ENCODE measurements around the gene MCM6.
"Not testable (repeated sequence)": the region's sequence is repeated elsewhere in the genome, so short reads cannot be mapped to it uniquely, and the experiment has no call there.

The MCM6 gene

DNA sequence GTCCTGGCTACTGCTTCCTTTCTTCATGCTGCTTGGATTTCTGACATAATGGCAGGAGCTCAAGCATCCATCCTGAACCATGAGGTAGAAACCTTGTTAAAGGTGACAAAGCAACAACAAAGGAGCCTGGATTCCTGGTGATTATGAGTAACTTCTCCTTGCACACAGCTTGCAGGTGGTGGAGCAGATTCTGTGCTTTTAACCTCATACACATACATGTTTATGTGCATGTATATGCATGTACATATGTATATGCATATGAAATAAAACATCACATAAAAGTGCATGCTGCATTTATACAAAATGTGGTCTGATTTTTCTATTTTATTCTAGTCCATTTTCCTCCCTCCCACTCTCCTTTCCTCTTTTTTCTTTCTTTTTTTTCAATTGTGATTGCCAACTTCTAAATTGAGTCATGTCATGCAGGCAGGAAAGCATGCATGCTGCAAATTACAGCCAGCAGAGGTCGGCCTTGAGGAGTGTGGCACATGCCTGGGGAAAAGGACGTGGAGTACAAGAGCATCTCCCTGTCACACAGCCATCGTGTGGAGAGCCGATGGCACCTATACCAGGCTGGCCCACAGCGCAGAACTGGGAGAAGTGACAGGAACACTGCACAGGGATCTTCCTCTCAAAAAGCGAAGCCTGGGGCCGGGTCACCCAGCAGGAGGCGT, 57.2 kb downstream of the MCM6 start:
- no peak for DNase-seq

DNA sequence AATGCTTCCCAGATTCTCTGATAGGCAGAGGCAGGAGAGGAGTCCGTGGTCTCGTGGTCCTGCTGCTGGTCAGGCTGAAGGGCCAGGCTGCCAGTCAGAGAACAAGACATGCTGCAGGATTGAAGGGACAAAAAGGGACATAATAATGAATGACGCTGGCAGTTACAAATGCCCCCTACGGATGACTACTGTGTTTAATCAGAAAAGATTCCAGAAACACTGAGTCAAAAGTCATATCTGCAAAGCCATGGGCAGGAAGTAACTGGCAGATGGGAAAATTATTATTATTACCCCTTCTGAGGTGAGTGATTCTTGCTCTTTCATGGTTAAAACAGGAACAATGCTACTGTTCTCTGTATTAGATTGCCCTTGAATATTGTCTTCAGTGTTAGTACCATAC, 58.3 kb downstream of the MCM6 start:
- DNase-seq = no peak

DNA sequence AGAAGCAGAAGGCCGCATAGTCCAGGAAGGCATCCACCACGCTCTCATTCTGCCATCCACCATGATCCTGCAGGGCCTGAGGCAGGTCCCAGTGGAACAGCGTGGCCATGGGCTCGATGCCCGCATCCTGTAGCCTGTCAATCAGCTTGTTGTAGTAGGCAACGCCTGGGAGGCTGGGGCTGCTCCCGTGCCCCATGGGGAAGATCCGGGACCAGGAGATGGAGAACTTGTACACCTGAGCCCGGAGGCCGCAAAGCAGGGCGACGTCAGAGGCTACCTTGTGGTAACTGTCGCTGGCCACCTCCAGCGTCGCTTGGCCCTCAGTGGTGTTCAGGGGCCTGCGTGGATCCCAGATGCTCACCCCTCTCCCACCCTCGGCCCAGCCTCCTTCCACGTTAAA, 58.8 kb downstream of the MCM6 start:
- no peak for DNase-seq

DNA sequence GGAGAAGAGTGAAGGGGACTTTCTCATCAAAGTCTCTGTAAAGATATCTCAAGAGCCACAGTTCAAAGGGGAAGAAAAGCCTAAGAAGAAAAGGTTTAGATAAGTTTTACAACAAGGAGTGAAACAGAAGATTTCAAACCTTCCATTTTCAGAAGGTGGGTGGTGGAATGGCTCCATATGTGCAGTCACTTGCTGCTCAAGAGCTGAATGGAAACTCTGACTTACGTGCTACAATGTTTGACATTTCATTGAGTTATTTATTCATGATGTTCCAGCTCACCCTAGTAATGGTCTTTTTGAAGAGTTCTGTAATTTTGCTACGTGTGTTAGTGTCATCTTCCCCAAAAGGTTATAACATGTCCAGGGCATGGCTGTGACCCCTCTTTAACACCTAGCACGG, 61.0 kb downstream of the MCM6 start:
- no peak for DNase-seq

DNA sequence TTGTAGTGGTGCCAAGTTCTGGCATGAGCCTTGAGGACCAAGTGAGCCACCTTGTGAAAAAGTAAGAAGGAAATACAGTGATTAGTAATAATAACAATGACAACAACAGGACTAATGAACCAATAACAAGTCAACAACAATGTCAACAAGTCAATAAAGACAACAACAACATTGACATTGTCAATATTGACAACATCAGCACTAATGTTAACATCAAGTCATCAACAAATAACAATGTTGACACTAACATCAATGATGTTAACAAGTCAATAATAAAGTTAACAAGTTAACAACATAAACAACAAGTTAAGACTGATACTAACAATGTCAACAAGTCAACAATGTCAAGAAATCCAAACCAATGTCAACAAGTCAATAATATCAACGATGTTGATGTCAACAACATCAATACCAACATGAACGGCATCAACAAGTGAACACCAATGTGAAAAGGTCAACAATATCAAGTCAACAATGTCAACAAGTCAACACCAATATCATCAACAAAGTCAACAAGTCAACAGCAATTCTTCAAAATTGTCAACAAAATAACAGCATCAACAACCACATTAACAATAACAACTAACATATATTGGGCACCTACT, 63.2 kb downstream of the MCM6 start:
- no peak for DNase-seq

DNA sequence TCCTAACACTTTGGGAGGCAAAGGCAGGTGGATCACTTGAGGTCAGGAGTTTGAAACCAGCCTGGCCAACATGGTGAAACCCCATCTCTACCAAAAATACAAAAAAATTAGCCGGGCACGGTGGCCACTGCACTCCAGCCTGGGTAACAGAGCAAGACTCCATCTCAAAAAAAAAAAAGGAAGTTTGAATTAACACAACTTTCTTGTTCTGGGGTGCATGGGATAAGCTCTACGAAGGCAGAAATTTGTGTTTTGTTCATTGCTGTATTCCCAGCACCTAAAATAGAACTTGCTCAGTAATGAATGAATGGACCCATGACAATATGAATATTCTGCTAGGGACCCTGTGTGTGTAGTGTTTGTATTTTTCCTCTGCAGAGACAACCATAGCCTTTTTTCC, 68.4 kb downstream of the MCM6 start:
- DNase-seq = not testable (repeated sequence)

DNA sequence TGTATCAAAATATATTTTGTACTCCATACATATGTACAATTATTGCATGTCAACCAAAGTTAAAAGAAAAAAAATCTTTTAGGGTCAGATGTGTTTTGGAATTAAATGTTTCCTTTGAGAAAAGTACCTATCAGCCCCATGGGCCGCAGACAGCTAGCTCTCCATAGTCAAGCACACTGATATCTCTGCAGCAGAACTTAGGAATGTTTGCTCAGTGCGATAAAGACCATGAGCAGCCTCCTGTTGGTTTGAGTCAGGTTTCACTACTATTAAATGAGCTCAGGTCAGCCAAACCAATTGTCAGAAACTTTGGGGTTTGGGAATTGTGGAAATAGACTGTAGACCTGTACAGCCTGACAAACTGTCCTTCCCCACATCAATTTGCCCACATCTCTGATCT, 73.0 kb downstream of the MCM6 start:
- DNase-seq = no peak

DNA sequence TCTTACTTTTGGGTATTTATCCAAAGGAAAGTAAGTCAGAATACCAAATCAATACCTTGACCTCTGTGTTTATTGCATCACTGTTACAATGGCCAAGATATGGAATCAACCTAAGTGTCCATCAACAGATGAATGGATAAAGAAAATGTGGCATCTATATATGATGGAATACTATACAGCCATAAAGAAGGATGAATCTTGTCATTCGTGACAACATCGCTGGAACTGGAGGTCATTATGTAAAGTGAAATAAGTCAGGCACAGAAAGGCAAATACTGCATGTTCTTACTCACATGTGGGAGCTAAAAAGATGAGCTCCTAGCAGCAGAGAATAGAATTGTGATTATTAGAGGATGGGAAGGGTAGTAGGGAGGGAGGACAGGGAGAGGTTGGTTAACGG, 73.9 kb downstream of the MCM6 start:
- no peak for DNase-seq

DNA sequence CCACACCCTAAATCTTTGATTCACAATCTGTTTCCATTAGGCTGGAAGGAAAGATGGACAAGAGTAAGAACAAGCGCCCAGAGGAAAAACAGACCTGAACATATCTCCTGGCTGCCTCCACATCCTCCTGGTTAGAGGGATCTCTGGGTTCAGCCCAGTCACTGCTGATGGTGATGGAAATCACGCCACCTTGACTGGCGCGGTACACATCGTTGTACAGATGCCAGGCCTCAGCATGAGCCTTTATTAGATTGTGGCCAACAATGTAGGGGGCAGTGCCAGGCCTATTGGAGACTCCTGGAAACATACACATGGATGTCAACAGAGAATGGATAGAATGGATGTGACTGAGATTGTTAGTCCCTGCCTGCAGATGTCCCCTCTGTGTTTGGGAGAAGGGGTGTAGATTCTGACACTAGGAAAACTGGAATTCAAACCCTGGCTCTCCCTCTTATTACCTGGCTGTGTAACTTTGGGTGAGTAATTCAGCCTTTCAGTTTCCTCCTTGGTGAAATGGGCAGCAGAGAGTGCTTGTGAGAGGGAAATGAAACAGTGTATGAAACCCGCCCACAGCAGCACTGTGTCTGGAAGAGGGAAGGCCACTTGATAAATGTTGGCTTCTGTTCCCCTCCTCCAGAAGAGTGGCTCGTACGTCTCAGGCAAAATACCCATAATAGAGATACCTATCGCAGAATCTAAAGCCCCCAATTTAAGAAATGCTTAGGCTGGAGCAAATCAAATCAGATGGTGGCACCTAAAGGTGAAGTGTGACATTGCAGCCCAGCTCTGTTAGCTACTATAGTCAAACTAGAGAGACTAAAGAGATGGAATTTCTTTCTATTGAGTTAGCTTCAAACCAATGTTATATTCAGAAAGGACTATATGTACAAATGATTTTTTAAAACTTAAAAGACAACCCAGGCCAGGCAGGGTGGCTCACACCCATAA, 75.5 kb downstream of the MCM6 start:
- DNase-seq = no peak

DNA sequence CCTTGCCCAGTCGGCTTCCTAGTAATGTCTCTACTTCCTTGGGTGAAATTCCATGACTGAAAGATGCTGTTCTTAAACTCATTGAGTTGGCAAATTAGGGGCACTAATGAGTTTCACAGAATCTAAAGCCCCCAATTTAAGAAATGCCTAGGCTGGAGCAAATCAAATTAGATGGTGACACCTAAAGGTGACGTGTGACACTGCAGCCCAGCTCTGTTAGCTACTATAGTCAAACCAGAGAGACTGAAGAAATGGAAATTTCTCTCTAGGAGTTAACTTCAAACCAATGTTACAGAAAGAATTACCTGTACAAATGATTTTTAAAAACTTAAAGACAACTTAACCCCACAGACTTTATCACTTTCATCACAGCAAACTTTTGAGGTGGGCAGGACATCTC, 76.5 kb downstream of the MCM6 start:
- no peak for DNase-seq

DNA sequence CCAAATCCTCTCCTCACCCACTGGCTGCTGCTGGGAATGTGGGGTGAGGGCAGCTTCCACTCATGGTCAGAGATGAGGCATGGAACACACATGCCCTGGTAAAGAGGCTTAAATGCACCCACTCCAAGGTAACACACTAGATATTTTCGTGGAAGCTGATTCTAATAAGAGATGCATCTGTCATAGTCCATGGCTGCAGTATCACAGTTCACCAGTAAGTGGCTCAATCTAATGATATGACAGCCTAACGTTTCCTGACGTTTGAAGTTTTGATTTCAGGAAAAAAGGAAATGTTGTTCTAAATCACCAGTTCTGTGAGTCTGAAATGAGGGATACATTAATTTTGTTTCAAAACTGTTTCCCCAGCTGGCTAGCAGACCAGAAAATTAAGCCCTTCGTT, 77.5 kb downstream of the MCM6 start:
- no peak for DNase-seq

DNA sequence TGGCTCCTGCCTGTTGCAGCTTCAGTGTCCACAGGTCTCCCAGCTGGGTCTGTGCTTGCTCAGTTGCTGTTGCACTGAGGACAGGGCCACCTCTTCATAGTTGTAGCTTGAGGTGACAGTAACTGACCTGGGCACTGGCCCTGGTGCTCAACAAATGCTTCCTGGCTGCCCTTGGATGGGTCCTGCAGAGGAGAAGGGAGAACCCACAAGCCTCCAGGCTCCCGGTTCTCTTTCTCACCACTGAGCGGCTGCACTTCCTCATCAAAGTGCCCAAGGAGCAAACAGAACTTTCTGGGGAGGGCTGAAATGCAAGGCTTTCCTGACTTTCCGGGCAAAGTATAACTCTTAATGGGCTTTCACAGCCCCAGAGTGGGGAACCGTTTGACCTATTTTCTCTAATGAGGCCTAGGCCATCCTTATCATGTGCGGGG, 78.0 kb downstream of the MCM6 start:
- no peak for DNase-seq

DNA sequence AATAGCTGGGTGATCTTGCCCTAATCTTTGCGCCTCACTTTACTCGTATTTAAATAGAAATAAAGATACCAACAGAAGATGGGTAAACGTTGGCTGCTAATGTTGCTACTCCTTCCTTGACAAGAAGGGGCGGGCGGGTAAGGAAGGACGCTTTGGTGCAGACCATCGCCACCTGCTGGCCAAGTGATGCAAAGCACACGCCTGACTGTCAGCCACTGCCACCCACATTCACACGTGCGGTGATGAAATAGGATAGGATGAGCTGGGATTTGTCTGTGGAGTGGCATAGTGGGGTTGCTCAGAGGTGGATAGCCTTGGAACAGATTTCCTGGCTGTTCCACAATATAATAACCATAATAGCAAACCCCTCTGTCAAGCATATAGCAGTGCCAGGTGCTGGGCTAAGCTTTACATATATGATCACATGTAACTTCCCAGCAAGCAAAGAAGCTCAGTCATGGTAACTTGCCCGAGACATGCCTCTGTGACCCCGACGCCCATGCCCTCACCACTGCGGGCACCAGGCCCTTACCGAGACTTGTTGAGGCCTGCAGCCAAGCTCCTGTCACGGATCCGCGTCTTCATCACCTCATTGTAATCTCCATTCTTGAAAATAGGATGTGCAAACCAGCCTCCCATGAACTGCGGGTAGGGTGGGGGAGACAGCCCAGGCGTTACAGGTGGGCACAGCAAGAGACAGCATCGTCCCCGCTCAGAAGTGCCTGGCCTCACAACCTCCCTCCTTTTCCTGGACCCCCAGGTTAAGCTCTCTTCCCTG, 78.6 kb downstream of the MCM6 start:
- DNase-seq = peak; percentile 49

DNA sequence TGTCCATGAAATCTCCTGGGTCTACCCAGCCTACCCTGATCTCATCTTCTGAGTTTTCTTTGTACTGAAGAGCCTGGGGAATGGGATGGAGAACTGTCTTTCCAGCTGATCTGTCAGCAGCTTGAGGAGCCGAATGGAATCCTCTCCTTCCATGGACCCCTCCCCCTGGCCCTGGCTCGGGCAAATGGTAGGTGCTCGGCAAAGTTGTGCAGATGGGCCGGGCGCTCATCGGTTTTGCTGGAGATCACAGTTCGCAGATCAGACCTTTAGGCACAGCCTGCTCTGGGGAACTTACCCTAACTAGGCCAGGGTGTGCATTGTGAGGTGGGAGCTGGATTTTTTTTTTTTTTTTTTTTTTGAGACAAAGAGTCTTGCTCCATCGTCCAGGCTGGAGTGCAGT, 79.6 kb downstream of the MCM6 start:
- no peak for DNase-seq

DNA sequence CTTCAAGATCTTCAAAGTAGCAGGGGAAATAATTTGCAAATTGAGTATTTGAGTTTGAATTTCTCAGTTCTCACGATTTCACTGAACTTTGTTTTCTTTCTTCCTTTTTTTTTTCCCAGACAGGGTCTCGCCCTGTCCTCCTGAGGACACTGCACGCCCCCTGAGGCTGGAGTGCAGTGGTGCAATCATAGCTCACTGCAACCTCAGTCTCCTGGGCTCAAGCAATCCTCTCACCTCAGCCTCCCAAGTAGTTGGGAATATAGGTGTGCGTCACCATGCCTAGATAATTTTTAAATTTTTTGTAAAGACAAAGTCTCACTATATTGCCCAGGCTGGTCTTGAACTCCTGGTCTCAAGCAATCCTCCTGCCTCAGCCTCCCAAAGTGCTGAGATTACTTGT, 80.6 kb downstream of the MCM6 start:
- DNase-seq = not testable (repeated sequence)

DNA sequence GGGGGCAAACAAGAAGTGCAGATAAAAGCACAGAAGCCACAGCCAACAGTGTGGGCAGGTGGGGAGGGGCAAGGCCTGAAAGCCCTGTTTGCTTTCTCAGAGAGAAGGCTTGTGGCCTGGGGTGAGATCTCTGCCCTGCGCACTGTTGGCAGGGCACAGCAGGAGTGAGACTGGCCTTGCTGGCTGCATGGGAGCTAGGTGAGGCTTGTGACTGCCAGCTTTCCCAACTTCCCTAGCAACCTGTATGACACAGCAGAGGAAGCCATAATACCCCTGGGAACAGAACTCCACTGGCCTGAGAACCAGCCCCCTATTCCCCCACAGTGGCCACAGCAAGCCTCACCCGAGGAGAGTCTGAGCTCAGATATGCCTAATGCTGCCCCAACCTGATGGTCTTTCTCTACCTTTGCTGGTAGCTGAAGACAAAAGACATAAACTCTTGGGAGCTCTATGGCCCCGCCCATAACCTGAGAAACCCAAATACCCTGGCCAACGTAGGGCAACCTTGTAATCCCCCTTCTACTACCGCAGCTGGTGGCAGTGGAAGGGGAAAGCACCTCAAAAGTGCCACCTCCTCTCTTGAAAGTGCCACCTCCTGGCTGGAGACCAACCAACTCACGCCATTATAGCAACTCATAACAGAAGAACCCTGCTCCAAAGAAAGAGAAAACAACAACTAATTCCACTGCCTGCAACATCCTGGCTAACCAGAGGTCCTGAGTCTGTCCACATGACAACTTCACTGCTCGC, 83.7 kb downstream of the MCM6 start:
- DNase-seq = no peak

DNA sequence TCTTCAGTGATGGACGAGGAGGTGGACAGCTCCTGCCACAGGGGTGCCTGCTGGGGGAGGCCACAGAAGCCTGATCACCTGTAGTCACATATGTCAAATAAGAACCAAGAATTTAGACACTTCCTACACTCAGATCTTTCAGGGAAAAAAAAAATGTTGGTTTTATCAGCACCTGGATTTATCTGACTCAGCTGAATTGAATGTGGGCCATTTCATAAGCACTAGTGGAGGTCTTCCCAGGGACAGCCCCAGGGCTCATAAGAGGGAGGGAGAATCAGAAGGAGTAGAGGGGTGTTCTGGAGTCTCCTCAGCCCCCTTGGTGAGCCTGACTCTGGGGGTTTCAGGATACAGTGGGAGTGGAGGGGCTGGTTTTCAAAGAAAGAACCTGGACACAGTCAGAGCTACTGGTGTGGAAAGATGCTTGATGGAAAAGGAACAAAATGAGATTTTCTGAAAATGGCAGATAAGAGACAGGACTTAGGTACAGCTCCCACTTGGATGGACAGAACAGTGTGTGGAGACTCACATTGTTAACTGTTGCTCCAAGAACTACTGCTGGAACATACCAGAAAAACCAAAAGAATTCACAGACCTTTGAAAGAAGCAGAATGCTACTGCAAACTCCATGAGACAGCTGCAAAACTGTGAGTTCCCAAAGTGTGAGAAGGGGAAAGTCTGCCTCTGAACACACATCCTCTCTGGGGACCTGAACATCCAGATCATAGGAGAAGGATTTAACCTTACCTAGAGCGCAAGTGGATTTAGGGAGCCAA, 84.6 kb downstream of the MCM6 start:
- DNase-seq = no peak

DNA sequence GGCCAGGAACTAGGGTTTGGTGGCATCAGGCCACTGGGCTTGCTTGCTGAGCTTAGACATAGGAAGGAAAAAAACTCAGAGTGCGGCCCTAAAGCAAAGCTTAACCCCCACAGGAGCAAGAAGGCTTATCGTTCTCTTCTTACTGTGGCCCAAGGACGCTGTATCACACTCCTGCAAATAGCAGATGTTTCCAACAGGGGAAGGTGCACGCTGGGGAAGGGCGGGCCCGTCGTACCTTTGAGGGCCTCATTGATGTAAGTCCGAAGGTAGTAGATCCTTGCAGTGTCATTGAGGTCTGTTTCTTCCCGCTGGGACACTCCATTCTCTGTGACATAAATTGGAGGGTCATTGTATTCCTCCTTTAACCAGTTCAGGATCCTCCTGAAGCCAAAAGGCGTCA, 85.8 kb downstream of the MCM6 start:
- DNase-seq = no peak

Data from left hindlimb (tissue), 1 donor.